Left lung (tissue), 10 donors: ENCODE data around the gene GLDN. TPM values are rescaled to one million over a fixed set of nuclear protein-coding genes. Genes with fewer than 3 reads are reported as not detected.

Experiments
- ATAC-seq: fragments of 200-7000 bp; cut with Tn5 transposase; one replicate; pipeline ENCODE4 v1.9.1; 2020; ENCODE audit warnings: moderate library complexity
- DNase-seq, 4 donors: peaks; one replicate each; pipeline ENCODE4 v3.0.0-alpha.2; 2013 to 2020
- H3K27ac ChIP-seq, 2 donors: fragments of 200-600 bp; sonication (generic) in 1 of 2; one replicate each; pipeline versions ENCODE4 v1.5.0 to v1.8.0; 2020 to 2021
- H3K27me3 ChIP-seq, 2 donors: fragments of 200-600 bp; sonication (generic) in 1 of 2; one replicate each; pipeline versions ENCODE4 v1.5.0 to v1.8.0; 2020 to 2021
- H3K36me3 ChIP-seq, 2 donors: fragments of 200-600 bp; sonication (generic) in 1 of 2; one replicate each; pipeline versions ENCODE4 v1.5.0 to v1.8.0; 2020 to 2021
- H3K4me1 ChIP-seq, 2 donors: fragments of 200-600 bp; one replicate each; pipeline ENCODE4 v1.8.0; 2021
- H3K4me3 ChIP-seq, 2 donors: fragments of 200-600 bp; sonication (generic) in 1 of 2; one replicate each; pipeline versions ENCODE4 v1.5.0 to v1.8.0; 2020 to 2021; ENCODE audit warnings: mild to moderate bottlenecking in 1 of 2
- H3K9me3 ChIP-seq, 2 donors: fragments of 200-600 bp; sonication (generic) in 1 of 2; one replicate each; pipeline versions ENCODE4 v1.5.0 to v1.8.0; 2020 to 2021
- intact Hi-C, 2 donors: fragments of 100-400 bp; cut with DNase I; formaldehyde crosslinking; loops; one replicate each; pipeline versions ENCODE4 v1.11.2 to v1.14.2; 2022
- polyA plus RNA-seq, 6 donors: library from polyadenylated mRNA; unstranded; fragments of 120-200 nt; gene quantifications; one replicate each; pipeline ENCODE4 v1.2.1, GENCODE V29; 2013; ENCODE audit not compliant: insufficient read length in 6 of 6
- total RNA-seq, 2 donors: library from RNA; stranded (reverse); fragmentation: NEBNext Ultra II Directional; extraction: Animal tissue kit (Norgen Biotek cat#: 25700); gene quantifications; one replicate each; pipeline ENCODE4 v1.2.1, GENCODE V29; 2021
- TF ChIP-seq, protein P1 (sequence below), 2 donors: fragments of 200-600 bp; sonication (generic) in 1 of 2; IDR thresholded peaks; one replicate each; pipeline versions ENCODE4 v1.5.0 to v1.8.0; 2021; ENCODE audit warnings: antibody characterized with exemption in 2 of 2
- donor health status: DM: no; HTN: yes; CAD: no.
- donor health status: DM: no; HTN: no; CAD: no.

Gene GLDN
- total and polyA plus RNA-seq, 8 donors, result 0.12 to 58.6 (median 0.25) TPM

DNA sequence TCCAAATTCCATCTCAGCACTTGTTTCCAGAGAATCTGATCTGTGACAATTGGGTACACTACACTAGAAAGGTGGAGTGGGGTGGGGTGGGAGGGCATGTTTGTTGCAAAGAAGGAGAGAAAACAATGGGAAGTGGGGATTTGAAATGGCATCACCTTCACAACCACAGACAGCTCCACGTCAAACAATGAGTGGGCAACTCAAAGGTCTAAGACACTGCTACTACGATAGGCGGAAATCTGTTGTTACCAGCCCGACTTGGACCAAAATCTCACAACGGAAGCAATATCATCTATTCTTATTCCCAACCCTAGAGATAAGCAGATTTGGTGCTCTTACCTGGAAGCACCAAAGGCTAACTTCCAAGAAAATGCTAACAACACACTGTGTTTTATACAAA is 6.4 kb upstream of the GLDN start:
- Histone ChIP-seq H3K27ac (no peak overlapping the region), H3K9me3 (no peaks in the 10 kb centered on the region), H3K36me3 (no peaks in the 10 kb centered on the region), H3K4me3 (no peak overlapping the region), H3K4me1 (peaks cover 0 to 33% of the 10 kb centered on the region in 2 donors), H3K27me3 (peaks cover 0 to under 1% of the 10 kb centered on the region in 2 donors)
- intact Hi-C loops, result no loop called here
- TF ChIP-seq, protein P1, sequence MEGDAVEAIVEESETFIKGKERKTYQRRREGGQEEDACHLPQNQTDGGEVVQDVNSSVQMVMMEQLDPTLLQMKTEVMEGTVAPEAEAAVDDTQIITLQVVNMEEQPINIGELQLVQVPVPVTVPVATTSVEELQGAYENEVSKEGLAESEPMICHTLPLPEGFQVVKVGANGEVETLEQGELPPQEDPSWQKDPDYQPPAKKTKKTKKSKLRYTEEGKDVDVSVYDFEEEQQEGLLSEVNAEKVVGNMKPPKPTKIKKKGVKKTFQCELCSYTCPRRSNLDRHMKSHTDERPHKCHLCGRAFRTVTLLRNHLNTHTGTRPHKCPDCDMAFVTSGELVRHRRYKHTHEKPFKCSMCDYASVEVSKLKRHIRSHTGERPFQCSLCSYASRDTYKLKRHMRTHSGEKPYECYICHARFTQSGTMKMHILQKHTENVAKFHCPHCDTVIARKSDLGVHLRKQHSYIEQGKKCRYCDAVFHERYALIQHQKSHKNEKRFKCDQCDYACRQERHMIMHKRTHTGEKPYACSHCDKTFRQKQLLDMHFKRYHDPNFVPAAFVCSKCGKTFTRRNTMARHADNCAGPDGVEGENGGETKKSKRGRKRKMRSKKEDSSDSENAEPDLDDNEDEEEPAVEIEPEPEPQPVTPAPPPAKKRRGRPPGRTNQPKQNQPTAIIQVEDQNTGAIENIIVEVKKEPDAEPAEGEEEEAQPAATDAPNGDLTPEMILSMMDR (IDR thresholded peaks at IDR 0.05), result no peak
- ATAC-seq, result no peak
- no peak for DNase-seq

DNA sequence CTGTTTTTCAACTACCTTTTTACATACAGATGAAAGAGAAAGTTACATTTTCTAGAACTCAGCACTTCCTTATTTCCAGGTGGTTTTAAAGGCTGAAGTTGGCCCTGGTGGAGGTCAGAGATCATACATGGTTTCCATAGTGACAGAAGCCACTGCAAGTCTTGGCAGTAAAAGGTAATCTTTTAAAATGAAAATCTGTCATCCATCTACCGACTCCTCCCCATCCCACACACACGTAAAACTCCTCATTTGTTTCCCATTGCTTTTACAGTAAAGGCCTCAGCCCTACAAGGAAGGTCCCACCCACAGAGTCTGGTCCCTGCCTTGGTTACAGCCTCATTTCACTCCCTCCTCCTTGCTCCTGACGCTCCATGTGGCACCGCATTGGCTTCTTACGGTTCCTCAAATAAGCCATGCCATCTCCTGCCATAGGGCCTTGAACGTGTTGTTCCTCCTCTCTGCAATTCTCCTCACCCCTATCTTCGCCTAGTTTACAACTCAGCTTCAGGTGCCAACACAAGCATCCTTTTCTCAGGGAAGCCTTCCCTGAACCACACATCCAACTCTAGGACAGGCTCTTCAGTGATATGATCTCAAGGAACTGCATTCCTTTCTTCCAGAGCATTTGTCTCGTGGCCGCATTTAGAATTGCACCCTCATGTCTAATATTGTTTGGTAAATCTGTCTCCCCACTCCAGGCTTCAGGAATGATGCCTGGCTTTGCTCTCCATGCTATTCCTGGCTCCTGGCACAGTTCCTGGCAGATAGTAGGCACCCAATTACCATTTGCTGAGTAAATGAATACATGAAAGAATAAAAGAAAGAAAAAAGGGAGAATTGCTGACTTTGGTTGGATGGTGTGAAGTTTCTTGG is 5.7 kb upstream of the GLDN start:
- Histone ChIP-seq H3K27ac (no peak overlapping the region), H3K4me3 (no peak overlapping the region), H3K27me3 (peaks cover 3 to 7% of the 10 kb centered on the region in 2 donors), H3K9me3 (no peaks in the 10 kb centered on the region), H3K4me1 (peaks cover 0 to 35% of the 10 kb centered on the region in 2 donors), H3K36me3 (no peaks in the 10 kb centered on the region)
- TF ChIP-seq, protein P1 (IDR thresholded peaks at IDR 0.05), result no peak
- ATAC-seq (no peak), DNase-seq (no peak)
- intact Hi-C loops, result no loop called here

DNA sequence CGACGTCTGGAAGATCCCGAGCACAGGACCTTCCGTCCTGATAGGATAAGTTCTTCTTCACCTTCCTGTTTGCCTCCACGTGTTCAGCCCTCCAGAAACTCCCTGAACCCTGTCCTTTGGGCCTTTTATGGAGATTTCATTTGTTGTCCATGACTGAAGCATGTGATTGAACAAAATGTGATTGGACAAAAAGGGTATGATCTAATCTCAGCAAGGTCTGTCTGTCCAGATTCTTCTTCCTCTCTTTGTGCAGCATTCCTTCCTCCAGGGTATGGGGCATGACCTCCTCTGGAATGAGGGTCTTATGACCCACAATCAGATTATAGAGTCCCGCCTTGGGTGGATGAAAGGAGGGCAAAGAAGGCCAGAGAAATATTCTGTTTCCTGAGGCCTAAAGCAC is 3.0 kb upstream of the GLDN start, which contains the start of gene CYP19A1:
CYP19A1 (minus strand) TSS at position 101 of the 400 bp plus-strand sequence. CDS start 95,684 bp downstream, outside the sequence.
- Histone ChIP-seq H3K27me3 (peaks cover 5 to 27% of the 10 kb centered on the region in 2 donors), H3K4me3 (no peak within 1 kb of the TSS), H3K9me3 (no peaks in the 10 kb centered on the region), H3K4me1 (peaks cover 3 to 37% of the 10 kb centered on the region in 2 donors), H3K27ac (no peak within 1 kb of the TSS), H3K36me3 (no peaks in the 10 kb centered on the region)
- DNase-seq, result no peak
- no peak for ATAC-seq
- TF ChIP-seq, protein P1 (IDR thresholded peaks at IDR 0.05), result no peak
- intact Hi-C loops, result no loop called here

DNA sequence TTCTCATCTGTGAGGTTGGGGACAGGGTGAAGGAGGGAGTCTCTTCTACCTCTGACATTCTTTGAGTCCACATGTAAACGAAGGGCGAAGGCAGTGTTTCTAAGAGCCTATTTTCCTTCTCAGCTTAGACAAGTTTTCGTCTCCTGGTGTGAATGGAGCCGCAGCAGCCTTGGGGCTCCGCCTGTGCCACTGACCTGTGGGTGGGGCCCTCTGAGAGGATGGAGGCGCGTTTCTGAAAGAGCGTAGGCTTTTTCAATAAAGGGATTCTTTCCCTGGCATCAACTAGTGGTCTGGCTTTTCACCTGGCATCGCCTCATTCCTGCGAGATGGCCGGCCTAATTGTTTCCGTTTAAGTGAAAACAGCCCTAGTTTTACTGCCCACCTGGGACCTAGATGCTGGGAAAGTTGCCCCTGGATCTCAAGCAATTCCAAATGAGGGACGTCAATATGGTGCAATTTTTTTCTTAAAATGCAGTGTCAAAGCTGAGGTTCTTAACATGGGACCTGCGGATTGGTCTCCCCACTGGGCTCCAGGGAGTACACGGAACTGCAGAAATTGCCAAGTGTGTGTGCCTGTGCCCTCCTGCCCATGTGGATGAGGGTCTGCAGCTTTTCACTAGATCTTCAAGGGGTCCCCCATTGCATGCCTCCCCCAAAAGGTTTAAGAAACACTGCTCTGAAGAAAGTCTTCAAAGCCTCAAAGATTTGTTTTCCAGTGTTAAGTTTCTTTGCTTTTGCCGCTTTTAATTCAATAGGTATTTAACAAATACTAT is 958 bp downstream of the GLDN start:
- Histone ChIP-seq H3K4me3 (peak overlapping the region; percentile 21 to 42), H3K9me3 (no peaks in the 10 kb centered on the region), H3K4me1 (peaks cover 3 to 16% of the 10 kb centered on the region in 2 donors), H3K27me3 (peaks cover 5 to 27% of the 10 kb centered on the region in 2 donors), H3K36me3 (no peaks in the 10 kb centered on the region), H3K27ac (no peak overlapping the region)
- DNase-seq (no peak), ATAC-seq (peak; percentile 8)
- TF ChIP-seq, protein P1 (IDR thresholded peaks at IDR 0.05), result no peak
- intact Hi-C loops, result no loop called here

- TF ChIP-seq, protein P1 (IDR thresholded peaks at IDR 0.05), result no peak
- Histone ChIP-seq H3K4me1 (peaks cover 3 to 16% of the 10 kb centered on the region in 2 donors), H3K36me3 (no peaks in the 10 kb centered on the region), H3K27ac (no peak overlapping the region), H3K27me3 (peaks cover 5 to 27% of the 10 kb centered on the region in 2 donors), H3K9me3 (no peaks in the 10 kb centered on the region), H3K4me3 (no peak overlapping the region)
- ATAC-seq, result no peak
- no peak for DNase-seq
- intact Hi-C loops, result no loop called here
These were observed 2.0 kb downstream of the GLDN start for GRCh38 chr15:51343466-51343865.
